Measurements from ENCODE around the gene RCAN3. TPM values are rescaled to one million over a fixed set of nuclear protein-coding genes. Genes with fewer than 3 reads are reported as not detected.
A peak's percentile ranks its signal among the peaks of the same experiment; 100 is the strongest.

RCAN3 gene
- total and polyA plus RNA-seq, 2 of the 13 experiments (the other 11 are each of a cell fraction or from before 2014, with no cell fraction given) = 12.2 to 13.3 TPM

DNA sequence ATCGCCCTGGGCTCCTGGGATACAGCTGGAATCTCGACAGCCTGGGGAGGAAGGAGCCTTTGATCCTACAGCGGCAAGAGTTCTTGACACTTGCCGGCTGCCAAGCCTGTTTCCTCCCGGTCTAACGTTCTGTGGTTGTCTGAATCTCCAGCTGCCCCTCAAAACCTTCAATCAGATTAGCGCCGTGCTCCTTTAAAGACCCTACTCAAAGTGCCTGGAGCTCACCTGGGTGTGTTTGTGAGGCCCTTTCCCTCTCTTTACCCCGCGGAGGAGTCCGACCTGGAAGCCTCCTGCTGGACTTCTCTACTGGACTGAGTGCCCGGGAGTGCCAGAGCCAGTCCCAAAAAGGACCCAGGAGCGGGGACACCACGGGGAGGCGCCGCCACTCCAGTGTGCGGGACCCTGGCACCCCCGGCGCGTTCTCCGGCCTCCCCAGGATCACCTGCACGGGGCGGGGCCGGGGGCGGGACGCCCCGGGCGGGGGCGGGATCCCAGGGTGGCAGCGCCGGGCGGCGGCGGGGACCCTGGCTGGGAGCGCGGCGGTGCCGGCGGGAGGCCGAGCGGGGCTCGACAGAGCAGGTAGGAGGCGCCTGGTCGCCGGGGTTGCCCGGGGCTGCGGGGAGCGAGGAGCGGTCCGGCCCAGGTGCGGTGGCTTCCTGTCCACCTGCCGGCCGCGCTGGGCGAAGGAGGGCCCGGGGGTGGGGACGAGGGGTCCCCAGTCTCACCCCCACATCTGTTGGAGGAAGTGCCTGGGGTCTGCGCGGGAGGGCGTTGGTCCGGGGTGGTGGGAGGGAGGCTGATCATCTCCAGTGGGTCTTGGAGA lies 53.2 kb downstream of the RCAN3 start, which contains the start of gene NCMAP (continued):
- no peak for TF ChIP-seq AGO2 (optimal IDR thresholded peaks at IDR 0.05; ENCODE audit: low read depth, low read length)
- no peak for TF ChIP-seq ZNF784 (CRISPR knock-in tag; IDR thresholded peaks at IDR 0.05; ENCODE audit: borderline replicate concordance)
- no peak for TF ChIP-seq CREB1 (IDR thresholded peaks at IDR 0.05)
- TF ChIP-seq CREB1 (CRISPR knock-in tag; IDR thresholded peaks at IDR 0.05) = no peak
- 0 out of 2 replicates have a peak, but pooled peaks have one; percentile 28 for TF ChIP-seq POLR2G (IDR thresholded peaks at IDR 0.05; ENCODE audit: low read depth, low read length)
- 0 out of 2 replicates have a peak, but pooled peaks have one; percentile 7 for TF ChIP-seq ZBTB7B (CRISPR knock-in tag; IDR thresholded peaks at IDR 0.05)
- TF ChIP-seq, protein P1, sequence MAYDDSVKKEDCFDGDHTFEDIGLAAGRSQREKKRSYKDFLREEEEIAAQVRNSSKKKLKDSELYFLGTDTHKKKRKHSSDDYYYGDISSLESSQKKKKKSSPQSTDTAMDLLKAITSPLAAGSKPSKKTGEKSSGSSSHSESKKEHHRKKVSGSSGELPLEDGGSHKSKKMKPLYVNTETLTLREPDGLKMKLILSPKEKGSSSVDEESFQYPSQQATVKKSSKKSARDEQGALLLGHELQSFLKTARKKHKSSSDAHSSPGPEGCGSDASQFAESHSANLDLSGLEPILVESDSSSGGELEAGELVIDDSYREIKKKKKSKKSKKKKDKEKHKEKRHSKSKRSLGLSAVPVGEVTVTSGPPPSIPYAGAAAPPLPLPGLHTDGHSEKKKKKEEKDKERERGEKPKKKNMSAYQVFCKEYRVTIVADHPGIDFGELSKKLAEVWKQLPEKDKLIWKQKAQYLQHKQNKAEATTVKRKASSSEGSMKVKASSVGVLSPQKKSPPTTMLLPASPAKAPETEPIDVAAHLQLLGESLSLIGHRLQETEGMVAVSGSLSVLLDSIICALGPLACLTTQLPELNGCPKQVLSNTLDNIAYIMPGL (CRISPR knock-in tag; IDR thresholded peaks at IDR 0.05; ENCODE audit: borderline replicate concordance in 1 of 2, low read depth in 1 of 2) = peak; percentile 36 to 45; a peak in 1 of 4 replicates
- TF ChIP-seq ZNF430 (CRISPR knock-in tag; IDR thresholded peaks at IDR 0.05) = 0 out of 2 replicates have a peak, but pooled peaks have one; percentile 50
- TF ChIP-seq NFYC (CRISPR knock-in tag; IDR thresholded peaks at IDR 0.05) = no peak
- TF ChIP-seq ZNF17 (CRISPR knock-in tag; IDR thresholded peaks at IDR 0.05) = no peak
- TF ChIP-seq ZSCAN21 (CRISPR knock-in tag; IDR thresholded peaks at IDR 0.05; ENCODE audit: borderline replicate concordance) = 0 out of 2 replicates have a peak, but pooled peaks have one; percentile 41
- no peak for TF ChIP-seq MEIS1 (CRISPR knock-in tag; IDR thresholded peaks at IDR 0.05; ENCODE audit: borderline replicate concordance)
- TF ChIP-seq, protein P2, sequence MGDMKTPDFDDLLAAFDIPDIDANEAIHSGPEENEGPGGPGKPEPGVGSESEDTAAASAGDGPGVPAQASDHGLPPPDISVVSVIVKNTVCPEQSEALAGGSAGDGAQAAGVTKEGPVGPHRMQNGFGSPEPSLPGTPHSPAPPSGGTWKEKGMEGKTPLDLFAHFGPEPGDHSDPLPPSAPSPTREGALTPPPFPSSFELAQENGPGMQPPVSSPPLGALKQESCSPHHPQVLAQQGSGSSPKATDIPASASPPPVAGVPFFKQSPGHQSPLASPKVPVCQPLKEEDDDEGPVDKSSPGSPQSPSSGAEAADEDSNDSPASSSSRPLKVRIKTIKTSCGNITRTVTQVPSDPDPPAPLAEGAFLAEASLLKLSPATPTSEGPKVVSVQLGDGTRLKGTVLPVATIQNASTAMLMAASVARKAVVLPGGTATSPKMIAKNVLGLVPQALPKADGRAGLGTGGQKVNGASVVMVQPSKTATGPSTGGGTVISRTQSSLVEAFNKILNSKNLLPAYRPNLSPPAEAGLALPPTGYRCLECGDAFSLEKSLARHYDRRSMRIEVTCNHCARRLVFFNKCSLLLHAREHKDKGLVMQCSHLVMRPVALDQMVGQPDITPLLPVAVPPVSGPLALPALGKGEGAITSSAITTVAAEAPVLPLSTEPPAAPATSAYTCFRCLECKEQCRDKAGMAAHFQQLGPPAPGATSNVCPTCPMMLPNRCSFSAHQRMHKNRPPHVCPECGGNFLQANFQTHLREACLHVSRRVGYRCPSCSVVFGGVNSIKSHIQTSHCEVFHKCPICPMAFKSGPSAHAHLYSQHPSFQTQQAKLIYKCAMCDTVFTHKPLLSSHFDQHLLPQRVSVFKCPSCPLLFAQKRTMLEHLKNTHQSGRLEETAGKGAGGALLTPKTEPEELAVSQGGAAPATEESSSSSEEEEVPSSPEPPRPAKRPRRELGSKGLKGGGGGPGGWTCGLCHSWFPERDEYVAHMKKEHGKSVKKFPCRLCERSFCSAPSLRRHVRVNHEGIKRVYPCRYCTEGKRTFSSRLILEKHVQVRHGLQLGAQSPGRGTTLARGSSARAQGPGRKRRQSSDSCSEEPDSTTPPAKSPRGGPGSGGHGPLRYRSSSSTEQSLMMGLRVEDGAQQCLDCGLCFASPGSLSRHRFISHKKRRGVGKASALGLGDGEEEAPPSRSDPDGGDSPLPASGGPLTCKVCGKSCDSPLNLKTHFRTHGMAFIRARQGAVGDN (CRISPR knock-in tag; IDR thresholded peaks at IDR 0.05) = peak; percentile 72
- TF ChIP-seq CC2D1A (CRISPR knock-in tag; IDR thresholded peaks at IDR 0.05) = no peak
- 0 out of 2 replicates have a peak, but pooled peaks have one; percentile 23 for TF ChIP-seq REPIN1 (CRISPR knock-in tag; IDR thresholded peaks at IDR 0.05; ENCODE audit: borderline replicate concordance, low read depth)
- TF ChIP-seq TEAD3 (CRISPR knock-in tag; optimal IDR thresholded peaks at IDR 0.05; ENCODE audit: borderline replicate concordance) = peak; percentile 27
- TF ChIP-seq SIX4 (CRISPR knock-in tag; IDR thresholded peaks at IDR 0.05) = no peak
- TF ChIP-seq GABPB1 (CRISPR knock-in tag; IDR thresholded peaks at IDR 0.05) = peak; percentile 42; the same call in 1 of the 2 replicates
- TF ChIP-seq YY1 (IDR thresholded peaks at IDR 0.05; ENCODE audit: insufficient read depth, insufficient replicate concordance, low read depth, low read length) = no peak
- TF ChIP-seq HDAC1 (CRISPR knock-in tag; IDR thresholded peaks at IDR 0.05) = peak; percentile 1; the same call in 1 of the 2 replicates
- peak; percentile 17; the same call in 1 of the 2 replicates for TF ChIP-seq TCF7 (IDR thresholded peaks at IDR 0.05; ENCODE audit: low read depth)
- TF ChIP-seq ZEB1 (IDR thresholded peaks at IDR 0.05; ENCODE audit: insufficient replicate concordance, low read depth) = peak; percentile 80
- TF ChIP-seq ZNF577 (CRISPR knock-in tag; IDR thresholded peaks at IDR 0.05; ENCODE audit: borderline replicate concordance, low read depth) = no peak

Measured in HepG2 (cell line).